ENCODE data around the gene CLCN6. TPM values are rescaled to one million over a fixed set of nuclear protein-coding genes. Genes with fewer than 3 reads are reported as not detected.

Gene CLCN6
- total RNA-seq, 1 experiment from 2014 or later, result 5.1 TPM

- H3K27me3 ChIP-seq (replicated peaks), result no peaks in the 10 kb centered on the region
- peaks cover 78% of the 10 kb centered on the region for H3K36me3 ChIP-seq
These were observed 31.2 kb downstream of the CLCN6 start for GRCh38 chr1:11836955-11837766.

GRCh38 chr1:11837767-11838348 is 31.9 kb downstream of the CLCN6 start:
- Histone ChIP-seq H3K9me3 (replicated peaks) (no peaks in the 10 kb centered on the region), H3K4me1 (replicated peaks) (no peaks in the 10 kb centered on the region), H3K4me3 (no peak overlapping the region), H3K27ac (no peak overlapping the region), H3K36me3 (peaks cover 78% of the 10 kb centered on the region), H3K27me3 (replicated peaks) (no peaks in the 10 kb centered on the region)
- no peak for DNase-seq (ENCODE audit: low read depth in 1 of 2, low spot score in 2 of 2)

More at GRCh38 chr1:11836955-11837766, 31.2 kb downstream of the CLCN6 start:
- Histone ChIP-seq H3K27ac (no peak overlapping the region), H3K4me3 (no peak overlapping the region), H3K9me3 (replicated peaks) (no peaks in the 10 kb centered on the region), H3K4me1 (replicated peaks) (no peaks in the 10 kb centered on the region)
- no peak for DNase-seq (ENCODE audit: low read depth in 1 of 2, low spot score in 2 of 2)

- Histone ChIP-seq H3K4me3 (no peak overlapping the region), H3K4me1 (replicated peaks) (no peaks in the 10 kb centered on the region), H3K9me3 (replicated peaks) (no peaks in the 10 kb centered on the region), H3K27me3 (replicated peaks) (no peaks in the 10 kb centered on the region), H3K27ac (no peak overlapping the region), H3K36me3 (peaks cover 71% of the 10 kb centered on the region)
- peak; percentile 45 to 70 for DNase-seq (ENCODE audit: low read depth in 1 of 2, low spot score in 2 of 2)
These were observed 32.6 kb downstream of the CLCN6 start for GRCh38 chr1:11838349-11839272.

GRCh38 chr1:11839727-11840705 is 34.0 kb downstream of the CLCN6 start:
- H3K27ac ChIP-seq, result no peak overlapping the region
- no peak for DNase-seq (ENCODE audit: low read depth in 1 of 2, low spot score in 2 of 2)
- no peaks in the 10 kb centered on the region for H3K9me3 ChIP-seq (replicated peaks)
- no peaks in the 10 kb centered on the region for H3K27me3 ChIP-seq (replicated peaks)
- H3K36me3 ChIP-seq, result peaks cover 57% of the 10 kb centered on the region
- H3K4me3 ChIP-seq, result no peak overlapping the region
- no peaks in the 10 kb centered on the region for H3K4me1 ChIP-seq (replicated peaks)

- no peaks in the 10 kb centered on the region for H3K9me3 ChIP-seq (replicated peaks)
- H3K4me1 ChIP-seq (replicated peaks), result no peaks in the 10 kb centered on the region
- H3K27me3 ChIP-seq (replicated peaks), result no peaks in the 10 kb centered on the region
- DNase-seq (ENCODE audit: low read depth in 1 of 2, low spot score in 2 of 2), result no peak
- peaks cover 49% of the 10 kb centered on the region for H3K36me3 ChIP-seq
- no peak overlapping the region for H3K27ac ChIP-seq
- no peak overlapping the region for H3K4me3 ChIP-seq
These were observed 35.5 kb downstream of the CLCN6 start for GRCh38 chr1:11841245-11842153.

- Histone ChIP-seq H3K27ac (no peak overlapping the region), H3K4me3 (no peak overlapping the region), H3K36me3 (peaks cover 49% of the 10 kb centered on the region), H3K27me3 (replicated peaks) (no peaks in the 10 kb centered on the region), H3K9me3 (replicated peaks) (no peaks in the 10 kb centered on the region), H3K4me1 (replicated peaks) (no peaks in the 10 kb centered on the region)
- DNase-seq (ENCODE audit: low read depth in 1 of 2, low spot score in 2 of 2), result no peak
These were observed 36.4 kb downstream of the CLCN6 start for GRCh38 chr1:11842154-11843041.

GRCh38 chr1:11845641-11846335 is 39.8 kb downstream of the CLCN6 start:
- H3K36me3 ChIP-seq, result peaks cover 18% of the 10 kb centered on the region
- no peaks in the 10 kb centered on the region for H3K9me3 ChIP-seq (replicated peaks)
- no peaks in the 10 kb centered on the region for H3K27me3 ChIP-seq (replicated peaks)
- H3K27ac ChIP-seq, result no peak overlapping the region
- H3K4me3 ChIP-seq, result no peak overlapping the region
- no peaks in the 10 kb centered on the region for H3K4me1 ChIP-seq (replicated peaks)
- no peak for DNase-seq (ENCODE audit: low read depth in 1 of 2, low spot score in 2 of 2)

- Histone ChIP-seq H3K9me3 (replicated peaks) (no peaks in the 10 kb centered on the region), H3K27ac (no peak within 1 kb of the TSS)
These were observed 41.8 kb downstream of the CLCN6 start, which contains the start of gene NPPA for GRCh38 chr1:11847667-11848372. Gene NPPA, minus strand, starts transcription at chr1:11847783. Its CDS starts 99 bp downstream, at chr1:11847684.

GRCh38 chr1:11848373-11848700 is 42.3 kb downstream of the CLCN6 start:
- H3K27me3 ChIP-seq (replicated peaks), result no peaks in the 10 kb centered on the region
- H3K27ac ChIP-seq, result no peak overlapping the region
- H3K36me3 ChIP-seq, result 0 out of 2 replicates have a peak, but pooled peaks cover 4% of the 10 kb centered on the region
- H3K4me3 ChIP-seq, result no peak overlapping the region
- no peaks in the 10 kb centered on the region for H3K4me1 ChIP-seq (replicated peaks)
- H3K9me3 ChIP-seq (replicated peaks), result no peaks in the 10 kb centered on the region
- no peak for DNase-seq (ENCODE audit: low read depth in 1 of 2, low spot score in 2 of 2)

More at GRCh38 chr1:11847667-11848372, 41.8 kb downstream of the CLCN6 start, which contains the start of gene NPPA:
- DNase-seq (ENCODE audit: low read depth in 1 of 2, low spot score in 2 of 2), result no peak
- Histone ChIP-seq H3K27me3 (replicated peaks) (no peaks in the 10 kb centered on the region), H3K4me3 (no peak within 1 kb of the TSS), H3K4me1 (replicated peaks) (no peaks in the 10 kb centered on the region), H3K36me3 (0 out of 2 replicates have a peak, but pooled peaks cover 4% of the 10 kb centered on the region)

GRCh38 chr1:11850156-11850555 is 44.2 kb downstream of the CLCN6 start:
- Histone ChIP-seq H3K27ac (no peak overlapping the region), H3K4me3 (no peak overlapping the region), H3K9me3 (replicated peaks) (no peaks in the 10 kb centered on the region), H3K36me3 (0 out of 2 replicates have a peak, but pooled peaks cover 4% of the 10 kb centered on the region), H3K4me1 (replicated peaks) (no peaks in the 10 kb centered on the region), H3K27me3 (replicated peaks) (no peaks in the 10 kb centered on the region)
- no peak for DNase-seq (ENCODE audit: low read depth in 1 of 2, low spot score in 2 of 2)

Data from SJSA1 (cell line).